Endothelial cell of umbilical vein (primary cell): ENCODE measurements around the gene MYPN.

Experiments used
- EZH2 ChIP-seq: IDR thresholded peaks from 2 replicates; pipeline ENCODE4 v1.6.1; 2012; ENCODE audit warnings: borderline replicate concordance, low read depth, mild to moderate bottlenecking, moderate library complexity, low read length, inconsistent platforms; ENCODE audit not compliant: severe bottlenecking
- FOS ChIP-seq: IDR thresholded peaks from 2 replicates; pipeline ENCODE4 v1.6.1; 2011; ENCODE audit warnings: mild to moderate bottlenecking, low read length, moderate library complexity, borderline replicate concordance; ENCODE audit not compliant: insufficient read depth
- JUN ChIP-seq: IDR thresholded peaks from 2 replicates; pipeline ENCODE4 v1.6.1; 2011; ENCODE audit warnings: borderline replicate concordance, low read depth; ENCODE audit not compliant: insufficient read length, insufficient read depth
- MAX ChIP-seq: IDR thresholded peaks from 2 replicates; pipeline ENCODE4 v1.6.1; 2011; ENCODE audit not compliant: insufficient read depth, insufficient read length
- MYC ChIP-seq: IDR thresholded peaks from one replicate; pipeline ENCODE4 v1.6.1; 2011; ENCODE audit warnings: mild to moderate bottlenecking, low read depth, low read length
- POLR2A ChIP-seq: IDR thresholded peaks from 2 replicates; pipeline ENCODE4 v1.6.1; 2012; ENCODE audit warnings: low read depth, mild to moderate bottlenecking, control low read depth, low read length
- POLR2AphosphoS5 ChIP-seq: IDR thresholded peaks from 2 replicates; pipeline ENCODE4 v1.6.1; 2012; ENCODE audit warnings: low read depth, mild to moderate bottlenecking, control low read depth, low read length, moderate library complexity; ENCODE audit not compliant: insufficient read depth
- TF ChIP-seq, protein P1 (sequence below), 2 donors: IDR thresholded peaks; 1 replicate in 1 of 2; 2 replicates in 1 of 2; pipeline ENCODE4 v1.5.1; 2011; ENCODE audit warnings: low read length in 2 of 2, mild to moderate bottlenecking in 2 of 2, moderate library complexity in 2 of 2, control low read depth in 1 of 2, inconsistent platforms in 1 of 2, low read depth in 1 of 2; ENCODE audit not compliant: insufficient read depth in 1 of 2; ENCODE audit errors: extremely low read depth in 1 of 2

GRCh38 chr10:68132391-68132790 is 23.1 kb downstream of the MYPN start:
- TF ChIP-seq, protein P1, sequence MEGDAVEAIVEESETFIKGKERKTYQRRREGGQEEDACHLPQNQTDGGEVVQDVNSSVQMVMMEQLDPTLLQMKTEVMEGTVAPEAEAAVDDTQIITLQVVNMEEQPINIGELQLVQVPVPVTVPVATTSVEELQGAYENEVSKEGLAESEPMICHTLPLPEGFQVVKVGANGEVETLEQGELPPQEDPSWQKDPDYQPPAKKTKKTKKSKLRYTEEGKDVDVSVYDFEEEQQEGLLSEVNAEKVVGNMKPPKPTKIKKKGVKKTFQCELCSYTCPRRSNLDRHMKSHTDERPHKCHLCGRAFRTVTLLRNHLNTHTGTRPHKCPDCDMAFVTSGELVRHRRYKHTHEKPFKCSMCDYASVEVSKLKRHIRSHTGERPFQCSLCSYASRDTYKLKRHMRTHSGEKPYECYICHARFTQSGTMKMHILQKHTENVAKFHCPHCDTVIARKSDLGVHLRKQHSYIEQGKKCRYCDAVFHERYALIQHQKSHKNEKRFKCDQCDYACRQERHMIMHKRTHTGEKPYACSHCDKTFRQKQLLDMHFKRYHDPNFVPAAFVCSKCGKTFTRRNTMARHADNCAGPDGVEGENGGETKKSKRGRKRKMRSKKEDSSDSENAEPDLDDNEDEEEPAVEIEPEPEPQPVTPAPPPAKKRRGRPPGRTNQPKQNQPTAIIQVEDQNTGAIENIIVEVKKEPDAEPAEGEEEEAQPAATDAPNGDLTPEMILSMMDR (IDR thresholded peaks at IDR 0.05; ENCODE audit: extremely low read depth in 1 of 2, insufficient read depth in 1 of 2, low read depth in 1 of 2, low read length in 2 of 2): no peak
- no peak for TF ChIP-seq POLR2A
- no peak for TF ChIP-seq MAX
- no peak for TF ChIP-seq EZH2
- TF ChIP-seq POLR2AphosphoS5: no peak
- TF ChIP-seq JUN: no peak
- no peak for TF ChIP-seq FOS
- no peak for TF ChIP-seq MYC
